NCI-H345 treated with DMSO at 0.1 percent for 48 hours (cell line): ENCODE results near the gene KRCC1.
A peak's percentile ranks its signal among the peaks of the same experiment; 100 is the strongest.
"Not testable (repeated sequence)": the region's sequence is repeated elsewhere in the genome, so short reads cannot be mapped to it uniquely, and the experiment has no call there.

Experiments
- DNase-seq: peaks from one replicate; lab custom pipeline; 2025; ENCODE audit not compliant: unreplicated experiment; lab: John Stamatoyannopoulos, UW

Gene KRCC1

DNA sequence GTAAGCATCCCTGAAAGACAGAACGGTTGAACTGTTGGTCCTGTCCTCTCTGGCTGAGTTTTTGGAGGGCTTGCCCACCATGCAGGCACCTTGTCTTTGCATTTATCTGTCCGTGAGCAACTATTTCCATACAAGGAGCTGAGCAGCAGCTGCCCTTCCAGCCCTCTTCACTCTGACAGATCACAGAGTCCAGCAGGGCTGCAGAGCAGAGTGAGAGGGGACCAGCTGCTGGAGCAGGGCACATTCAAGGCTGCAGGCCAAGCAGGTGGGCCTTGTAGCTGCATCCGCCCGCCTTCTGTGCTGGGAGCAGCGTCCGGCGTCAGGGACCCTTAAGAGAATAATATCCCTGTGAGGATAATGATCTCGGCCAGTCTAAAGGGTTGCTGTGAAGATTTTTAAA lies 21.5 kb upstream of the KRCC1 start:
- no peak for DNase-seq

DNA sequence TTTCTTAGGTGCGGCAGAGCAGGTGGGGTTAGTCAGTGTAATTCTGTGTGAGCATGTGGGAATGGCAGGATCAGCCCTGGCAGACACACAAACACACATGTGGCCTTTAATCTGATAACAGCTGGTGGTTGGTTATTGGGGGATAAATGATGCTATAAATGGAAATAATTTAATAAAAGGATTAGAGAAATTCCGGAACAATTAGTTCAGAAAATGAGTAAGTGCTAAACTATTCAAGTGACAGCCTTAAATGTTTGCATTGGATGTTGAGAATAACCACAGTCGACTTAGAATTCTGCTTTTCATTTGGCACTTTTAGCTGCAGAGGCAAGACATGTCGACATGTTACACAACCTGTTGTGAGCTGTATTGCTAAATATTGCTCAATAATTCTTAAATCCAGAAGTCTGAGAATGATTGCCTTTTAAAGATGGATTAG lies 19.3 kb upstream of the KRCC1 start:
- DNase-seq = no peak

DNA sequence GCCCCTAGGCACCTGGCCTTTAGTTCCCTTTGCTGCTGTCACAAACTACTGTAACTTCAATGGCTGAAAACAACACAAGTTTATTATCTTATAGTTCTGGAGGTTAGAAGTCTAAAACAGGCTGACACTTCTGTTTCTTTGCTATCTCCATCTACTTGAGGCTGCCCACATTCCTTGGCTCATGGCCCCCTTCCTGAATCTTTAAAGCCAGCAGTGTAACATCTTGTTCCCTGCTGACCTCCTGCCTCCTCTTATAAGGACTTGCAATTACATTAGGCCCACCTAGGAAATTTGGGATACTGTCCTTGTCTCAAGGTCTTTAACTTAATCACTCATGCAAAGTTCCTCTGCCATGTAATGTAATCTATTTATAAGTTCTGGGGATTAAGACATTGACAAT lies 18.6 kb upstream of the KRCC1 start:
- DNase-seq = no peak

DNA sequence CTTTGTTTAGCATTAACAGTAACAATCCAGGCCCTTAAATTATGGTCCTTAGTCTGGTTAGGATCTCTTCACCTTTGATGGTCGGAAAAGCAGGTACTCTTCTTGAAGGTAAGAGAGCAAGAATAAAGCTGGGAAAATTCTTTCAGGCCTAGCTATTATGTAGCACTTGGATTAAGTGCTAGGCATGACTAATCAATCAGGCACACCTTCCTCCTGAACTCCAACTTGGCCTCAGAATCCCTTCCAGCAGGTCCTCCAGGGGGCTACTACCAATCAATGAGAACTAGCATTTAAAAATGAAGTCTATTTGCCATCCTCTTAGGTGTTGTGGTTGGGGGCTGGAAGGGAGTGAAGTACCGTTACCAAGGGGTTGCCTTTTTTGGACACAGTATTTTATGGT lies 15.8 kb upstream of the KRCC1 start:
- no peak for DNase-seq

DNA sequence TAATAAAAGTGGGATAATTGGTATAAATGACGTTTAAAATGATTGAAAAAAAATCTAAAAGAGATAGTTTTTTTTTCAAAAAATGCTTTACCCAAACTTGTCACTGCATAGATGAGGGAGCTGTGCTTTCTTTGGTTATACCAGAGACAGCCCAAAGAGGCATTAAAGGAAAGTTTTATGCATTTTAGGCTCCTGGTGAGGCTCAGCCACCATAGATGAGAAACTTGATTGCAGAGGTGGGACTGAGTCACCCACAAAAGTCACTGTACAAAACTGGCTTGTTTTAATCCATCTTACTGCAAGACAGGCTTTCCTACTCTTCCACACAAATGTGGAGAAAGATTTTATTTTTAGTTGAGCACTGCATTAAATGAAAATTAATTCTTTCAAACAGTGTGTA lies 14.5 kb upstream of the KRCC1 start:
- DNase-seq = no peak

DNA sequence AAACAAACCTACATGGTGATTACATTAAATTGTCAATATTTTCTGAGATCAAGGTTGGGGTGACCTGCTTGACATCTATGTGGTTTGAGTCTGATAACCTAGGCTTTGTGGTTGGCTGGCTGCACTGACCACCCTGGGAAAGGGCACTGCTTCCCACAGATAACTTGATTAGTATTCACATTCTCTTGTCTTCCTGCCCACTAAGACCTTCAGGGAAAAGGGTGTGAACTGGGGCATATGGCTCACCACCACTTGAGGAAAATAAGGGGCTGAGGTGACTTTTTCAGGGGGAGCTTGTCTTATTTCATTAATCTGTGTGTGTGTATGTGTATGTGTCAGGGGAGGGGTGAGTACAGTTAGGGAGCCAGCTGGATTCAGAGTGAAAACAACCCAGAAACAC lies 13.5 kb upstream of the KRCC1 start:
- DNase-seq = no peak

- DNase-seq = no peak
Measured at GRCh38 chr2:88068044-88068443, 12.5 kb upstream of the KRCC1 start.

DNA sequence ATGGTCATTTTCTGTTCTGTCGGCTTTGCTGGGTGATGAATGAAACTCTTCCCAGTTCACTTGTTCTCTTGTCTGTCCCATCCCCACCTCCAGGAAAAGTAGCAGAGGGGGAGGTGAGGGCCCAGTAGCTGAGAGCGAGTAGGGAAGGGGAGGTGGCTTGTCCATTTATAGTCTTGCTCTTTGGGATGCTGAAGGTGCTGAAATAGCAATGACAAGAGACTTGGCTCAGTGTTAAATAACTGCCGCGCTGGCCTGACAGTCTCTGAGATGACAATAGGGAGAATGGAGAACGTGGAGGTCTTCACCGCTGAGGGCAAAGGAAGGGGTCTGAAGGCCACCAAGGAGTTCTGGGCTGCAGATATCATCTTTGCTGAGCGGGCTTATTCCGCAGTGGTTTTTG lies 12.0 kb upstream of the KRCC1 start, which contains the start of gene SMYD1:
SMYD1 (plus strand) TSS at position 228 of the 400 bp plus-strand sequence; CDS start at position 268, 40 bp downstream.
- DNase-seq = no peak

DNA sequence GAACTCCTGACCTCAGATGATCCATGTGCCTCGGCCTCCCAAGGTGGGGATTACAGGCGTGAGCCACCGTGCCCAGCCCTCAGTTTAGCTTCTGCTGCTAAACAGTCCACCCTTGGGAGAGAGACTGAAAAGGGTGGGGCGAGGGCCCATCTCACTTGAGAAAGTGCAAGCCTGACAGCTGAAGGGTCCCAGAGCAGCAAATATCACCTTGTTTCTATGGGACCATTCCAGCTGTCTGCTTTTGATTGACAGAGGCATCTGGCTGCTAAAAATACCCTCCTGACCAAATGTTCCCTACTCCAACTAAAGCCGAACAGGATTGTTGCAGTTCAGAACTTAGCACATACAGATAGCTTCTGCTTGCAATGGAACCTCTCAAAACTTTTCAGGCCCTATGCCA lies 11.6 kb upstream of the KRCC1 start:
- DNase-seq = no peak

- DNase-seq = no peak
Measured at GRCh38 chr2:88066543-88066942, 11.0 kb upstream of the KRCC1 start.

DNA sequence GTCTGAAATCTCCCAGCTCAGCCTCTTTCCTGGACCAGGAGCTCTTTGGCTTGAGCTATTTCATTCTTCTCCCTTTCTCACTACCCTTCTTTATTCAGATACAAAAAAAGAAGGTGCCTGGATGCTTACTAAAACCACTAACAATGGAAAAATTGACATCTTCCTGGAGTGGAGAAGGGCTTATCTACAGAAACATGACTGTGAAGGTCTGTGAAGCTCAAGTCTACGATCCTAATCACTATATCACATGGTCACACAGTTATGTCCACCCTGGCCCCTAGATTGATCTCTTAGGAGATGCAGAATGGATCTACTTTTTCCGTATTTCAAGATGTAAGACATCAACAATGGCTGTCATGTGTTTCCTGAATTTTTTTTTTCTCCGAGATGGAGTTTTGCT lies 5.7 kb upstream of the KRCC1 start:
- DNase-seq = no peak

DNA sequence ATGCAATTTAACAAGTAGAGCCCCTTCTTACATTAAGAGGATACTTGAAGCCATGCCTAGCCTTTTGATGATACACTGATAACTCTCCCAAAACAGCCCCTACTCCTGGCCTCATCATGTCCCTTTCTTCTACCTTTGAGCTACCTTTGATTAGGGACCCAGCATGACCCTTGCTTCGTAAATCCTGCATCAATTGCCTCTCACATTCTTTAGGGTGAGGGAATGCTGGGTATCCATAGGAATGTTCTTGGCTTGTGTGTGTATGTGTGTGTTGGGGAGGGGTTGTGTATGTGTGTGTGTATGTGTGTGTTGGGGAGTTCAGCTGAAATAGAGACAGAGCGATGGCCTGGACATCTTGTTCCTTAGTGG lies 5.3 kb upstream of the KRCC1 start:
- no peak for DNase-seq

- DNase-seq = peak; percentile 78
Measured at GRCh38 chr2:88059979-88060906, 4.7 kb upstream of the KRCC1 start.

DNA sequence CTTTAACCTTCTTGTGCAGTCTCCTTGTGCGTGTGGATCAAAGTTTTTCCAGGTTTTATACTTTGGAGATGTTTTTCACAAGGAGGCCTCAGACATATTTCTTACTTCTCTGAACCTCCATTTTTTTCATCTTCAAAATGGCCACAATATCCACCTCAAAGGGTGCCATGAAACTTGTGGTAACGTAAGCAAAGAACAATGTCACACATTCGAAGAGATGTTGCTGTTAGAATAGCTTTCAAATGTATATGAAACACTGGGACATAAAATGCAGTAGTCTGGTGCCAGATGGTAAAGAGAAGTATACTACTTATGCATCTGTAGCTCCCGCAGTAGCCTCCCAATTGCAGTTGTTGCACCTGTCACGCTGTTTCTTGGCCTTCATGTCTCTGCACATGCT lies 2.6 kb upstream of the KRCC1 start:
- DNase-seq = no peak

DNA sequence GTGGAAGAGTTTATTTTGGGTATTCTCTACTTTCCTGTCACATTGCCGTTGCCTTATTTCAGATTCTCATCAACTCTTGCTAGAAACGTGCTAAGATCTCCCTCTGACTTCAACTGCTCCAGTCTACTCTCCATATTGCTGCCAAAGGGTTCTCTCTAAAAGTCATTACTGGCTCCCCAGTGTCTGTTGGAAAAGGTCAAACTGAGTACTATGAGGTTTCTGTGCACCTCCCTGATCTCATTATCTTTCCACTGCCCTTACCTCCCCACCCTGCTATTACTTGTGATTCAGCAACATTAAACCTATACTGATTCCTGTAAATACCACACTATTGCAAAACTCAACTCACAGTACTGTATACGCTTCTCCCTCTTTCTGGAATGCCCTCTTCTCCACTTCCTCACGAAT lies 1.9 kb upstream of the KRCC1 start:
- no peak for DNase-seq

DNA sequence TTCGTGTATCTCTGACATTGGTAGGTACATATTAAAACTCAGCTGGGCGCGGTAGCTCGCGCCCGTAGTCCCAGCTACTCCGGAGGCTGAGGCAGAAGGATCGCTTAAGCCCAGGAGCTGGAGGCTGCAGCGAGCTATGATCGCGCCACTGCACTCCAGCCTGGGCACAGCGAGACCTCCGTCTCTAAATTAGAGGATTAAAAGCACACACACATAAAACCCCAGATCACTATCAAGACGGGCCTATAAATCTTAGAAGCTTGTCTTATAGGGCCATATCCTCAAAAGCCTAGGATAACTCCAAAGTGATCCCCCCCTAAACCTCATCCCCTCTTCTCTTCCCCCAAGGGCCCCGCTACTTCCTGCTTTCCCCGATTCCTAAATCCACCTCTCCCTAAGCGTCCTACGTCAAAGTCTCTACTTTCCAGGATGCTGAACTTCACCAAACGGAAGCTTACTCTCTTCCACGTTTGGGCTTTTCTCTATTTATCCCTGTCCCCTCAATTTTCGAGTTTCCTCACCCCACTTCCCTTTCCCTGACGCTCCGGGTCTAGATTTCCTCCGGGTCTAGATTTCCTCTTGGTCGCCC lies 707 bp downstream of the KRCC1 start:
- DNase-seq = peak; percentile 22

GRCh38 chr2:88053934-88054781 lies 1.4 kb downstream of the KRCC1 start:
- DNase-seq = peak; percentile 4

DNA sequence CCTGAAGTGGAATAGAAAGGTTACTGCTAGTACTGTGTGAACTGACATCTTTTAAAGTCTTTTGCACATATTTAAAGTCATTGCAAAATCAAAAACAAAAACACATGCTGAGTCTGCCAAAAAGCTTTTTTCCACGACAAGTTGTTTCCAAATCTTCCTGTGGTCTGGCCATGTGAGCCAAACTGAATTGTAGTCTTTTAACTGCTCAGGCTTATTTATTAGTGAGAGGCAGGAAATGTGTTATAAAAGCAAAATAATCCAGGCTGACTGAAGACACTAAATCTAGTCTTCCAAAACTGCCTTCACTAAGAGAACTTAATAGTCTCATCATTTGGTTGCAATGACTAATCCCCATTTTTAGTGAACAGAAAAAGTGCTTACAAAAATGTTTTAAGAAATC lies 2.3 kb downstream of the KRCC1 start:
- no peak for DNase-seq

GRCh38 chr2:88051792-88052191 lies 3.8 kb downstream of the KRCC1 start:
- DNase-seq = no peak

- DNase-seq = no peak
Measured at GRCh38 chr2:88049622-88050021, 6.0 kb downstream of the KRCC1 start.

GRCh38 chr2:88048541-88048940 lies 7.0 kb downstream of the KRCC1 start:
- no peak for DNase-seq

DNA sequence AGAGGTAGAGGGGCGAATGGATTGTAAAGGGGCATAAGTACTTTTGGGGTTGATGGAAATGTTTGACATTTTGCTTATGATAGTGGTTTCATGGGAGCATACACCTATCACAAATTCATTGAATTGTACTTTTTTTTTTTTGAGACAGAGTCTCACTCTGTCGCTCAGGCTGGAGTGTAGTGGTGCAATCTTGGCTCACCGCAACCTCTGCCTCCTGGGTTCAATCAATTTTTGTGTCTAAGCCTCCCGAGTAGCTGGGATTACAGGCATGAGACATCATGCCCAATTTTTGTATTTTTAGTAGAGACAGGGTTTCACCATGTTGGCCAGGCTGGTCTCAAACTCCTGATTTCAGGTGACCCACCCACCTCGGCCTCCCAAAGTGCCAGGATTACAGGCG lies 10.0 kb downstream of the KRCC1 start:
- not testable (repeated sequence) for DNase-seq
